HG03039 (cell line): ENCODE results near the gene CAPZB.

Experiments used
- ATAC-seq: cut with Tn5 transposase; IDR thresholded peaks from one replicate; pipeline ENCODE4 v1.9.1; 2021; ENCODE audit warnings: mild to moderate bottlenecking, moderate library complexity; ENCODE audit not compliant: unreplicated experiment

CAPZB gene

DNA sequence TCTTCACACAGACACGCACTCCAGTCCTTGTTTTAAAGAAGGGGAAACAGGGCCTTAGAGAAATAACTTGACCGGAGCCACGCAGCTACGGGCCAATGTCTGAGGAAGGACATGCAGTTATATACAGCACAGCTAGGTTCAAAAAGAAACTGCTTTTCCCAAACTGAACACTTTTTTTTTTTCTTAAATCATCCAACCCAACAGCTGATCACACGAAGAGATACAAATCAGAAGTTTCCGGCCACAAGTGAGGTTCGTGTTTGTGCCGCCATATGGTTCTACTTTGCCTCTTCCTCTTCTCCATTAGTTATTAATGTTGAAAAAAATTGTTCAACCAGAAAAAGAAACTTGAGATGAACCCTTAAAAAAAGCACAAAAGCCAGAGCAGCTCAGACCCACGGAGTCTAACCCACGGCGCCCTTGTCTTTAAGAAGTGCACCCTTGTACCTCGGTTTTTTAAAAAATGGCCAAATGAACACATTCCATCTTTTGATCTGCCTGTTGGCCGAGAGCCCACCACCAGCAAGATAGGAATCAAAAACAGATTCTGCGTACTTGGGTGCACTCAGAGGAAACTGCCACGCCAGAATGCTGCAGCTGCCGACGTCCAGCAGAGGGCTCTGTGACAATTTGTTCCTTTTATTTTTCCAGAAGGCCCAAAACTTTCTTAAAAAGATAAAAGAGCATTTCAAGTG, 94.3 kb downstream of the CAPZB start:
- no peak for ATAC-seq

DNA sequence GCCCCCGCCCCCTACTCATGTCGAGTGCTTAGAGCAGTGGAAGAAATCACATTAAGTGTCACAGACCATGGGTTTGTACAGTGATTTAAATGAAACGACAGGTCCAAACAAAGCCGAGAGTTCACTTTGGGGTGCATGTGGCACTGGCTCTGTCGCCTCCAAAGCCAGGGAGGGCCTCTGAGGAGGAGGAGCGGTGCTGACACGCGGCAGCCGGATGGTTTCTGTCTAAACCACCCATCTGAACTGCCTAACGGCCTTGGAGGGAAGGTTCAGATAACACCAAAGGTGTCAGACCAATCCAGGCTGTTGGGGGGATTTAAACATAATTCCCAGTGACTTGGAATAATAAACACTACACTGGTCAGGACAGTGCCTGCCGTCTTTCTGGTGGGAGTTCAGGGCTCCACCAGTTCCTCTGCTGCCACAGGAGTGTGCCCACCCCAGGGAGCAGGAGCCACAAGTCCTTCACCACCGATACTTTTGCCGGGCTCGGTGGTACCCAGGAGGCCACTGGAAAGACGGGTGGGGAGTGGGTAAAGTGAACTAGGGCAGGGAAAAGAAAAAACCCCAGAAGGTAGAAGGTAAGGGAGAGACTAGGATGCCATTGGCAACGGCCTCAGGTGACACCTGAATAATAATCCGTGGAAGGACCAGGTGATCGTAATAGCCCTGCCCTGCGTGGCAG, 95.0 kb downstream of the CAPZB start:
- no peak for ATAC-seq

DNA sequence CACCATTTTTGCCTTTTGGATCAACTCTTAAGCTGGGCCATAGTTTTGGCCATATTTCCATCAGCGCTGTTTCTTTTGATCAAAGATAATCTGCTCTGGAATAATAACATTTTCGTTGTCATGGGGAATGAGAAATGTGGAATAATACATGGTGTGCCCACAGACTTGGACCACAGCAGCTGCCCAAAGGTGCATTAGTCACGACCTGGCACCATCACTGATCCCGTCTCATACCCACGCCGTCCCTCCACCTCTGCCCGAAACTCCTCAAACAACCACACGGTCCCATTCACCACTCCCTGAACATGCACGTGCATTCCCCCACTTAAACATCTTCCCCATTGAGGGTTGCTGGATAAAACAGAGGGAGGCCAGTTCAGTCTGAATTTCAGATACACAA, 96.4 kb downstream of the CAPZB start:
- ATAC-seq, result no peak

DNA sequence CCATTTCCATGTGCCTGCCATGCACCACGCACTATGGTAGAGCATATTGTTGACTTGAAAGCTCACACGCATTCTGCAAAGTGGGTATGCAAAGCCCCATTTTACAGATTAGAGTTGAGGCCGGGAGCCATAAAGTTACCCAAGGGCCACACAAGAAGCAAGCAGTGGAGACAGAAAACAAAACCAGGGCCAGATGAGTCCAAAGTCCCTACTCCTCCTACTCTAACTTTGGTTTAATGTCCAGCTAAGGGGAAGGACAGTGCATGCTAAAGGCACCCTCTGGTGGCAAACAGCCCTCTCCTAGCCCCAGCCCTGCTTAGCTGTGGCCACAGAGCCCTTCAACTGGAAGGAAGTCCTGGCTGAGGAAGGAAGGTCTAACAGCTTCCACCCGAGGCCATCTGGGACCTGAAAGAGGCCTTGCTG, 98.3 kb downstream of the CAPZB start:
- no peak for ATAC-seq

DNA sequence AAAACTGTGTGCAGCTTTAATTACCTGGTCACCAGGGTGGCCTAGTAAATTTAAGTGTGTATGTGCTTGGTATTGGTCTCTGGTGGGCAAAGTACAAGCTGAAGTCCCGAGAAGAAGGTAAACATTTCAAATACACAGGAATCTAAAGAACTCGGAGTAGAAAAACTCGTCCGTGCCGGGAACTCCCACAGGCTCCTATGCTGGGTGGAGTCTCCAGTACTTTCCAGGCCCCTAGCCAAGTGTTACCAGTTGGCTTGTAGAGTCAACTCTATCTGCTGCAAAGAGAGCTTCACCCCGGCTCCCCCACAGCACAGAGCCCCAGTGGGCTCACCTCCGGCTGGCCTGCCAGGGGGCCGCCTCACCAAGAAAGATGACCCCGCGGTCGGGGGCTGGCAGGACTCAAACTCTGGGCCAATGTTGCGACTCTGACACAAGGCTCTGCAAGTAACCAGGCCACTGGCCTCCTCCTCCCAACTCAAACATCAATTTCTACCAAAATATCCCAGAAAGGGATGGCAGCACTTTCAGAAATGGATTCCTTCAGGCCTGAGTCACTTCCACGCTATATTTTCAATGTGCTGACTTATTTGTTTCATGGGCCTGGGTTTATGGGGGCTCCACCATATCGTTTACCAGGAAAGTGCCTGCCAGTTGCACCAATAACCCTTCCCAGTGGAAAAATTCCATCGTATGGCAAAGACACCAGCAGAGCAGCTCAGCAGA, 99.3 kb downstream of the CAPZB start:
- ATAC-seq, result no peak

DNA sequence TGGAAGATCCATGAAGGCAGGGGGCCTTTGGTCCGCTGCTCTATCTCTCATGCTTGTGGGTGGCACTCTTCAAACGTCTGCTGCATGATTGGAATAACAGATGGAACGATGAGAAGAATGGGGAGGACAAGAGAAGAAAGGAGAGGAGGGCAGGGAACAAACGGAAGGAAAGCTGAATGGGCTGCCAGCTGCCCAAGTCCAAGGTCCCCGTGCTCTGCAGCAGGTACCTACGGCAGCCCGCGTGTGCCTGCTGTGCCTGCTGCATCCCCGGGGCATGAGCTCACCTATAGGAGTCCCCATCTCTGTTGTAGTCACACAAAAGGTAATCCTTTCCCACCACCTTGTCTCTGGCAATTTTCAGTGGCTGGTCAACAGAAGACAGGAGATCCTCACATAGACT, 100.1 kb downstream of the CAPZB start:
- no peak for ATAC-seq

DNA sequence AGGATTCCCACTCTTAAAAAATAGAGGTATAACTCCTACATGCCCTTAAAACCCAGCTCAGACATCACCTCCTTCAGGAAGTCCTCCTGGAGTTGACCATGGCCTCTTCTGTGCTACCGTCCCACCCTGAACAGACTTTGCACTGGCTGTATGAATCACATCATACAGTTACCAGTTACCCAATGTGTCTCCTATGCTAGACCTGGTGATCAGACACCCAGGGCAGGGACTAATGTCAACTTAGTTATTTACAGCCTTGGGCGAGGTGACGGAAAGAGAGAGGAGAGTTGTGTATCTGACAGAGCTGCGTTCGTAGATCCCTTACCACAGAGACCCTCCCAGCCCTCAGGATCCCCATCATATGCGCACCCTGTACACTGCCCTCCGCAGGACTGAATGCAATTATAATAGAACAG, 100.6 kb downstream of the CAPZB start:
- no peak for ATAC-seq

DNA sequence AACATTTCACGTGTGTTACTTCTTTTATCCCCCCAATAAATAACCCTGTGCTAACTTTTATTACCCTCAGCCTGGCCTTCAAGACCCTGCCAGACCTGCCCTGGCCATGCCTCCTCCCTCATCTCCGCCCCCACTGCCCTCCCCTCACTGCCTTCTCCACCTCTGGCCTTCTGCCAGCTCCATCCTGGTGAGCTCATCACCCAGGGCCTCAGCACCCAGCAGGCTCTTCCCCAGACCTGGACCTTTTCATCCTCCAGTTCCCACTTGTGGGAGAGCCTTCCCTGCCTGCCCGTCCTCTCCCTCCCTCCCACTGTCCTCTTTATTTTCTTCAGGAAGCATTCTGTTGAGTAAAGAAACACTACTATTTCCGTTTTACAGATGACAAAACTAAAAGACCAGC, 101.2 kb downstream of the CAPZB start:
- ATAC-seq, result no peak

DNA sequence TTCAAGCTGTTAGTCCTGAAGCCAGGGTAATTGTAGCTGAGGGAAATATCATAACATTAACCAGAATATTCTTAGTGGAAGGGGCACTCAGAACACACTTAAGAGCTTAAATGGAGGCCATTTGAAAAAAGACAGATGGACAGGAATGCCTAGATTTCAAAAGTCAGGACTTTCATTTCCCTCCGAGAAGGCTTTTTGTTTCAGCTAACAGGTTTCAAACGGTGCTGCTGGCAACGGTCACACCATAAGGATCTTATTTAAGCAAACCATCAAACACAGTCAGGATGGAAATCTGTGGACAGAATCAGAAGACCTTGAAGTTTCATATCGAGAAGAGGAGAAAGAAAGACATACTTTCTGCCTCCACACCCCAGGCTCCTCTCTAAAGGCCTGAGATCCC, 103.1 kb downstream of the CAPZB start:
- ATAC-seq, result no peak

DNA sequence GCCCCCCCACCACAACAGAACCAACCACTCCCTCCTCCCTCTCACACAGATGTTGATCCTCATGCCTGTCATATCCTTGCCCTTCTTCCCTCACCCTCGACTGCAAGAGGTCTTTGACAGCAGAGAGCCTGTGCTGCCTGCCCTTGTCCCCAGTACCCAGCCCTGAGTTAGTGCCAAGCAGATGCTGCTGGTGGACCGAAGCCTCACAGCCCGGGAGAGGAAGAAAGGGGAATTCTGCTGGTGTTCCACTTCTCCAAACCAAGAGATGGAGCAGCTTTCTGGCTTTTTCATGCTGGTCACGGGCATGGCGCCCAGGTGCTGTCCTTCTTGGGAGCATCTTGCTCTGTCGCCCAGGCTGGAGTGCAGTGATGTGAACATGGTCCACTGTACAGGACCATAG, 104.1 kb downstream of the CAPZB start:
- ATAC-seq, result no peak

DNA sequence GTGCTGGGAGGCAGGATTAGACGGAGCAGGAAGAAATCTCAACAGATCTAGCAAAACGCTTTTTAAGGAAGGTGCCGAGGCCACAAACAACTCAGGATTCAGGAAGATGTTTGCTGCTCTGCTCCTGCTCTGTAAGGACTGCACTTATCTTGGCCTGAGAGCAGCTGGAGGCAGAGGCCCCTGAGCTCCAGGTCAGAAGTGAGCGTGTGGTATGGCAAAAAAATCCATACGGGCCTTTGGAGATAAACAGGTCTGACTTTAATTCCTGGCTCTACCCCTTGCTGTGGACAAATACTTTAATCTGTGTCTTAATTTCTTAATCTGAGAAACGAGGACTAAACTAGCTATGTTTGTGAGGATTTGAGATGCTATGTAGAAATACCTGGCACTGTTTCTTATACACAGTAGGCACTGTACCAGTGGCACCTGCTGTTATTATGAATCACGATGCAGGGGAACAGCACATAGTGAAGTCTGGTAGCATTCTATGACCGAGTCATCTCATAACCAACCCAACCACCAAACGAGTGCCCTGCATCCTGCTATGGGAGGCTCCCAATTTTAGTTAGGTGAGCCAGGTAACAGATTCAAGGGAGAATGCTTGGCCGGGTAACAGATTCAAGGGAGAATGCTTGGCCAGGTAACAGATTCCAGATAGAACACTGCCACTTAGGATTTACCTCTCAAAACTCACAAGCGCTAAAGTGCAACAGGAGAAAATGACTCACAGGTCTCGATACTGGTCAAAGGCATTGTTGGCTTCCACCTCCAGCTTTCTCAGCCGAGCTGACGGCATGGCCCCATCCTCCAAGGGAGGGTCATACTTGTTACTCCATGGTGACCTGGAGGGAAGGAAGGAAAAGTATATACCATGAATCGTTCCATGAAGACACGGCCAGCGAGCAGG, 107.3 kb downstream of the CAPZB start:
- no peak for ATAC-seq

DNA sequence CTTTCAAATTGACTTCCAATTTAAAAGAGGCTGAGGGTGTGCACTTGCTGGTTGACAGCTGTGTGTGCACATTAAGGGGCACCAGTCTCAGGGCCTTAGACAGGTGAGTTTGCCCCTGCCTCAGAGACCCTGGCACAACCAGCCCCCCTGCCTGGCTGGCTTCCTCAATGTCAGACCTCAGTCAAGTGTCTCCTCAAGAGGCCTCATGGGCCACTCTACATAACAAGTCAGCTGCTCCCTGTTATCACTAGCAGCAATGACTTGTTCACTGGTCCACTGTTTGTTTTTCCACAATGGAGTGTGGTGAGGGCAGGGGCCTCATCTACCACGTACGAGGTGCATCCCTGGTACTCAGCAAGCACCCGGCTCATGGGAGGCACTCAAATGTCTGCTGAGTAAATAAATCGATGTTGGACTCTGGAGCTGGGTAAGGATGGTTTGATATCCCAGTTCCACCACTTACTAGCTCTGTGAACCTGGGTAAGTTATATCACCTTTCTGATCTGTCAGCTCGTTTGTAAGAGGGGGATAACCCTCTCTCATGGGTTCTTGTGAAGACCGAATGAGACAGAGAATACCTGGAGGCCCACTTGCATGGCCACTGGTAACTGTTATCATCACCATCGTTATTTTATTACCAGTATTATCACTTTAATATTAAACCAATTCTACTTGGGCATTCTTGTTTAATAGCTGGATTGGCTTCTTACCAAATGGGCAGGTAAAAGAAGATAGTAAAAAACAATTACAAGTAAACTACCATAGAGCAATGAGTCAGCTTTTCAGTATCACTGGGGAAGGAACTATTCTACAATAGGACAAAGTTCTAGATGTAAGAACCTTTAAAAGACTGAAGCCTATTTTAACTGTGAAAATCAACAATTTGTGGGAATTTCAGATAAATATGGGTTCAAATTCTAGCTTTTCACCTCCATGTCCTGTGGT, 108.6 kb downstream of the CAPZB start:
- ATAC-seq, result no peak

DNA sequence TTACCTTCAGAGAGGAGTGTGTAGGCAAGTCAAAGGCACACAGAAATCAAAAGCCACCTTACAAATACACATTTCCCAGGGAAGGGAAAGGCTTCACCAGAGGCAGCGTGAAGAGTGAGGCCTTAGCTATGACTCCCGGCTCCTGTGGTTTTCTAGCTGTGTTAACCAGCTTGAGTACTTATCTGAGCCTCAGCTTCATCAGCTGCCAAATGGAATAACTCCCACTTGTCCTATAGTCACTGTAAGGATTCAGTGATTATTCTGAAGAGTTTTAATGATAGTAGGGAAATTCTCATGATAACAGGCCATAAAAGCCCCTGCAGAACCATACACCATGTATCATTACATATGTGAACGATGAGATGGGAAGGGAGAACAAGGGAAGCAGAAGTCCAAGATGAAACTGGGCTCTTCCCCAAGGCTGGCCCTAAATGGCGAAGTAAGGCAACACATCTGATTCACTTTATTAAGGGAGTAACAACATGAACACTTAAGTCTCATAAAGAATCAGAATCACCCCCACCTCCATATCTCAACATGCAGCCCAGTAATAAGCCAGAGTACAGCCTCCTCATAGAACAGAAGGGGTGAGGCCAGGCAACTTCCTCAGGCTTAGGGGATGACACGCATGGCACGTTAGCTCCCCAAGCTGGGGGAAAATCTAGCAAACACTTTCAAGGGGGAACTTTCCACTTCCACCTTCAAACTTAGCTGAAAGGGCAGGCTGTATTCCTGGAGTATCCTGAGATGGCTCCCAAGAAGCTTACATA, 109.5 kb downstream of the CAPZB start:
- ATAC-seq, result no peak

DNA sequence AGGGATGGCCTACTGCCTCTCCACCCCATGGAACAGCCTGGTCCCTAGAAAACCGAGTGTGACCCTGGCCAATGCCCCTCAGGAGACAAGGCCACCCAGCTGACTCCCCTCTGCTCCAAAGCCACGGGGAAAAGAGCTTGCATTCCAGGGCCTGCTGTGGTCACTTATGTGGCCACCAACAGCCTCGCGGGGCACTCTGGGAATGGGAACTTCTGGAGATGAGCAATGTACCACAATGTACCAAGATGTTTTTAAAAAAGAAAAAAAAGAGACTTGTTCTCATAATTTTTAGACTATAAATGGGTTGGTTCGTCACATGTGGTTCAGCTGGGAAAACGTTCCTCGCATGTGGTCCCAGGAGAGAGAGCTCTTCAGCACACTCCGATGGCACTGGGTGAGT, 110.4 kb downstream of the CAPZB start:
- no peak for ATAC-seq

DNA sequence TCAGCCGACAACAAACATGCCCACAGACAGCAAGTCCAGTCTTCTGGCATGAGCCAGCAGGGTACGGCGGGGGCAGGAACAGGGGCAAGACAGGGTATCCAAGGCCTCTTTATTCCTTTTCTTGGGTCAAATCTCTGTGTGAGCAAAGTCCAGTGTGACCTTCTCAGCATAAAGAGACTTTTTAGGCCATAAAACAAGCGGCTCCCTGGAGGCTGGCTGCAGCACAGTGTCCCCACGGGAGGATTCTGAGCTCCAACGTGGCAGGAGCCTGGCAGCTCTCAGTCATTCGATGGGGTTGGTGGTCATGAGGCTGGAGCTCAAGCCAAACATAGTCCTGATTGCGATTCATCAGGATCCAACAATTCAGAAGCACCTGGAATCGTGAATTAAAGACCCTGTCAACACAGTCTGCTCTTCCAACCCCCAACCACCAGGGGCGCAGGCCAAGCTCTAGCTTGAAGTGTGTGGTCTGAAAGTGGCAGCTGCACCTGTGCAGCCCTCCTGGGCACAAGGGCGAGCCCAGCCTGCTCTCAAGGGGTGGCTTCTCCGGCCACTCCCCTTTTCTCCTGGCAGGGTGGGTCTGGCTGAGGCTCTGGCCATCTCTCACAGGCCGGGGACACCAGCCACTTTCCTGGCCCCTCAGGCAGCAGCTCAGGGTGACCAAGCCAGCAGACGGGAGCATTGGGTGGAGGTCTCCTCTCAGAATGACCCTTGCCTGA, 111.1 kb downstream of the CAPZB start:
- ATAC-seq, result no peak

DNA sequence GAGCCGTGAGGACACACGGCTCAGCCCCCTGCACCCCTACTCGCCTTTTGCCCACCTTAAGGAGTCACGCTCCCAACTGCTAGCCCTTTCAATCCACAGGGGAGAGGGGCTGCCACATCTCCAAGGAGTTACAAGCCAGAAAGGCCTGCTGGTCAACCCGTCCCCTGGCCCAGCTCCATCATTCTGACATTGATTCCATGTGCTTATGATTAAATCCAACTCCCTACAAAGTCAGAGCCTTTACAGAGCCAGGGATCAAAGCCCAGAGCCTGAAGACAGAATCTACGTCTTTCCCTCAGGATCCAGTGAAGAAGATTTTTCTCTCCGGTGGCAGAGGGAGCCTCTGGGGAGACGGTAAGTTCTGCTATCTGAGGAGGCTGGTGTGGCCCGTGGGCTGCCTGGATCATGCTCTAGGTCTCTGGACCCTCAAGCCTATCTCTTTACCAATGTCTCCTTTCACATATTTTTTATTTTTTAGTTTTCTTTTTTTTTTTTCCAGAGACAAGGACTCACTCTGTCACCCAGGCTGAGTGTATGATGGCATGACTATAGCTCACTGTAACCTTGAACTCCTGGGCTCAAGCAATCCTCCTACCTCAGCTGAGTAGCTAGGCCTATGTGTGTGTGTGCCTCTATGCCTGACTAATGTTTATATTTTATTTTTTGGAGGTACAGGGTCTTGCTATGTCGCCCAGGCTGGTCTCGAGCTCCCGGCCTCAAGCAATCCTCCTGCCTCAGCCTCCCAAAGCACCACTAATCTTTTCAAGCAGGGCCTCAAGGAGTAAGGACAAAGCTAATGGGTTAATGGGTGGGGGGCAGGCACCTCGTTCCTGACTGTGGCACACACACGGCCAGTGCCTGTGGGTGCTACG, 111.9 kb downstream of the CAPZB start:
- ATAC-seq, result no peak

DNA sequence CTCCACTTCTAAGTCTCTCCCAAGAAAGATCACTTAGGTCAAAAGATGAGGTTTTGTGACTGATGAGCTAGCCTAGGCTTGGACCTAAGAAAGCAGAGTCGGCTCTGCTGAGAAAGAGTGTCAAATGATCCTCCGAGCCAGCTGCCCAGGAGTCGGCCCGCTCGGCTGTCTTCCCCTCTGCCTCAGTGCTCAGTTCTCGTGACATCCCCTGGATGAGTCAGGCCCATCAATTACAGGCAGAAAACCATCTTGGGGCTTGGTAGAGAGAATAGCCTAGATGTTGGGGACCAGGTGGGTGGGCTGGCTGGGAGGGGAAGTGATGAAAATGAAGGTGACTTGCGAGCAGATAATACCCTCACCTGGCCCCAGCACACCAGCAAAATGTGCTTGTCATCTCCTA, 112.7 kb downstream of the CAPZB start:
- ATAC-seq, result no peak

DNA sequence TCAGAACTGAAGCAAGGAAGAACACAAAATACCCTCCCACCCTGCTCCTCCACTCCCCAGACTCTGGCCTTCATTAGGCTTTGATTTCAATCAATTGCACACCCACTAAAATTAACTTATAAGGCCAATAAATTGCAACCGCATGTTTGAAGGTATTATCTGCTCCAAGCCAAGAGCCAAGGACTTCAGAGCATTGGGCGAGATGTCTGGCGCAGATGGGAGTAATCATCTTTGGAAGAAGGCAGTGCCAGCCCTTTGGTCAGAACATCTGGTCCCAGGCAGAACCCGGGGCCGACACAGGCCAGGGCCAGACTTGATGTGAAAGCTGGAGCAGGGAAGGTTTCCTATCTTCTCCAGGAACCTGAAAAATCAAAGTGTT, 113.2 kb downstream of the CAPZB start:
- no peak for ATAC-seq
